Measurements from ENCODE around the gene TBCK.

- TF ChIP-seq EZH2 (IDR thresholded peaks at IDR 0.05; ENCODE audit: borderline replicate concordance, low read depth, low read length, poor library complexity, severe bottlenecking) (no peak), CTCF (conservative IDR thresholded peaks at IDR 0.05; ENCODE audit: low read depth, low read length) (no peak)
These were observed 281.3 kb downstream of the TBCK start for GRCh38 chr4:106034751-106035150.

Measured in A673 (cell line).